HG03066 (cell line): ENCODE measurements around the gene ELOF1.
"Not testable (repeated sequence)": the region's sequence is repeated elsewhere in the genome, so short reads cannot be mapped to it uniquely, and the experiment has no call there.

Source experiments
- ATAC-seq: cut with Tn5 transposase; IDR thresholded peaks from one replicate; pipeline ENCODE4 v1.9.1; 2021; ENCODE audit warnings: low read depth; ENCODE audit not compliant: unreplicated experiment

Gene ELOF1

DNA sequence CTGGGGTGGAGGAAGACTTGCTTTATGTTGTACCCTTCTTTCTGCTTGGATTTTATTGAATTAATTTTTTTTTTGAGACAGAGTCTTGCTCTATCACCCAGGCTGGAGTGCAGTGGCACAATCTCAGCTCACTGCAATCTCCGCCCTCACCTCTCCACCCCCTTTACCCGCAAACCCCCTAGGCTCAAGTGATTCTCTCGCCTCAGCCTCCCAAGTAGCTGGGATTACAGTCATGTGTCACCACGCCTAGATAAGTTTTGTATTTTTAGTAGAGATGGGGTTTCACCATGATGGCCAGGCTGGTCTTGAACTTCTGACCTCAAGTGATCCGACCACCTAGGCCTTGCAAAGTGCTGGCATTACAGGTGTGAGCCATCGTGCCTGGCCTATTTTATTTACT lies 14.3 kb upstream of the ELOF1 start:
- ATAC-seq, result not testable (repeated sequence)

DNA sequence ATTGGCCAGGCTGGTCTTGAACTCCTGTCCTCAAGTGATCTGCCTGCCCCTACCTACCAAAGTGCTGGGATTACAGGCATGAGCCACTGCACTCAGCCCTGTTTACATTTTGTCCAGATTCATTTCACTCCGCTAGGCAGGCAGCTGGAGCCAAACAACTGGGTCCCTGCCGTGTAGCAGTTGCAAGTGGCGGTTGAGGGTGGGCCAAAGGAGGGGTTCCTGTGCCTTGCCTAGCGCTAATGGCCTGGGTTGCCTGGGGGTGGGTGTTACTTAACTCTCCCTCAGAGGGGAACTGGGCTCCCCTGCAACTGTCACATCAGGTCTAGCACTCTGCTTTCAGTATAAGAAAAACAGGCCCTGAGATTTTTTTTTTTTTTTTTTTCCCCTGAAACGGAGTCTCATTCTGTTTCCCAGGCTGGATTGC lies 11.0 kb upstream of the ELOF1 start:
- no peak for ATAC-seq

DNA sequence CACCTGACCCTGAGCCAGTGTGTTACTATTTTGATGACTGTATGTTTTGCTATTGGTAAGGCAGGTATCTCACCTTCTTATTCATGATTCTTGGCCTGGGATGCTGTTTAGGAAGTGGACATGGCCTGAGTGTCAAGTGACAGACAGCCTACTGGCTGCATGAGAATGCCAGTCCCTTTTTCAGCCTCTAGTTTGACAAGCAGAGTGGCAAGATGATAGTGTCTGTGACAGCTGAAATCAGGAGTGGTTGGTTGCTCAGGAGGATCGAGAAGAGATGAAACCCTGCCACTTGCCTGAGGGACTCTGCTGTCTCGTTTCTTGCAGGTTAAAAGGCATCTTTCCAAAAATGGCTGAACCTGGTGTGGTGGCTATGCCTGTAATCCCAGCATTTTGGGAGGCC lies 7.1 kb upstream of the ELOF1 start:
- ATAC-seq, result no peak

DNA sequence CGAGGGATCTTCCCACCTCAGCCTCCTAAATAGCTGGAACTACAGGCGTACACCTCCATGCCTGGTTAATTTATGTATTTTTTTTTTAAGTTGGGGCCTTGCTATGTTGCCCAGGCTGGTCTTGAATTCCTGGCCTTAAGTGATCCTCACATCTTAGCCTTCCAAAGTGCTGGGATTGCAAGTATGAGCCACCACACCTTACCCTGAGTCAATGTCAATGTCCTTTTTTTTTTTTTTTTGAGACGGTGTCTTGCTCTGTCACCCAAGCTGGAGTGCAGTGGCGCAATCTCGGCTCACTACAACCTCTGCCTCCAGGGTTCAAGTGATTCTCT lies 6.6 kb upstream of the ELOF1 start:
- not testable (repeated sequence) for ATAC-seq

DNA sequence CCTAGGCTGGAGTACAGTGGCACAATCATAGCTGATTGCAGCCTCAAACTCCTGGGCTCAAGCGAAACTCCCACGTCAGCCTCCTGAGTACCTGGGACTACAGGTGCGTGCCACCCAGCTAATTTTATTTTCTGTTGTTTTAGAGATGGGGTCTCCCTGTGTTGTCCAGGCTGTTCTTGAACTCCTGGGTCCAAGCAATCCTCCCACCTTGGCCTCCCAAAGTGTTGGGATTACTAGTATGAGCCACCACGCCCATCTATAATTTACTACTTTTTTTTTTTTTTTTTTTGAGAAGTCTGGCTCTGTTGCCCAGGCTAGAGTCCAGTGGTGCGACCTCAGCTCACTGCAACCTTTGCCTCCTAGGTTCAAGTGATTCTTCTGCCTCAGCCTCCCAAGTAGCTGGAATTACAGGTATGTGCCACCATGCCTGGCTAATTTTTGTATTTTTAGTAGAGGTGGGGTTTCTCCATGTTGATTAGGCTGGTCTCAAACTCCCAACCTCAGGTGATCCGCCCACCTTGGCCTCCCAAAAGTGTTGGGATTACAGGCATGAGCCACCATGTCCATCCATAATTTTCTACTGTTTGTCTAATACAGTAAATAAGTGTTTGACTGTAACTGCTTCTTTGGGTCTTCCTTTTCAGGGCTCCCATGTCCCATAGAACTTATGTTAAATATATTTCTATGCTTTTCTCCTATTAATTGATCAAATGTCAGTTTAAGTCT lies 5.2 kb upstream of the ELOF1 start:
- not testable (repeated sequence) for ATAC-seq

DNA sequence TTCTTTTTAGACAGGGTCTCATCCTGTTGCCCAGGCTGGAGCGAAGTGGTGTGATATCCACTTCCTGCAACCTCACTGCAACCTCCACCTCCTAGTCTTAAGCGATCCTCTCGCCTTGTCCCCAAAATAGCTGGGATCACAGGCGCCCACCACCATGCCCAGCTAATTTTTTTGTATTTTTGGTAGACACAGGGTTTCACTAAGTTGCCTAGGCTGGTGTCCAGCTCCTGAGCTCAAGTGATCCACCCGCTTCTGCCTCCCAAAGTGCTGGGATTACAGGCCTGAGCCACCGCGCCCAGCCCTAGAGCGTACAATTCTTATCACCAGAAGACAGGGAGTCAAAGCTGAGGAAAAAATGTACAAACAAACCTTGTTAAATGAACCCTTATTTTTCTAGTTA lies 4.5 kb upstream of the ELOF1 start:
- ATAC-seq, result no peak

DNA sequence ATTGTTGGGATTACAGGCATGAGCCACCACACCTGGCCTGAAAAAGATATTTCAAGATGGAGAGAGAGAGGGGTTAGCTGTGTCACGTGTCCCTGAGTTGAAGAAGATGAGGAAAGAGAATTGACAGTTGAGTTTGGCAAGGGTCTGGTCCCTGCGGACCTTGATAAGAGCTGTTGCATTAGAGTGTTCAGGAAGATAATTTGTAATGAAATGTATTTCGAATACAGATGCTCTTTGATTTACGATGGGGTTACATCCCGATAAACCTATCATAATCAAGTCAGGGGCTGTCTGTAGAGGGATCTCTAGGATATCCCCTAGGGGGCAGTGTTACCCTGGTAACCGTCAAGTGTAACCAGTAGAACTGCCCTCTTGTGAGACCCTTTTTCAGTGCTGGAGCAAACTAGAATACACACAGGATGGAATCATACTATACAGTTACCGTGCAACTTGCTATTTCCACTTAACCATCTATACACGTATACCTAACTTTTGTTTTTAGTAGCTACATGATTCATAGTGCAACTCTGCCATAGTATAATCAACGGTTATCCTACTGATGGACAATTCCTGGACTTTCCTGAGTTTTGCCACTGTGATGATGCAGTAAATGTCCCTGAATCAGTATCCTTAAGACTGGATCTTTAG lies 1.5 kb upstream of the ELOF1 start:
- ATAC-seq, result no peak

DNA sequence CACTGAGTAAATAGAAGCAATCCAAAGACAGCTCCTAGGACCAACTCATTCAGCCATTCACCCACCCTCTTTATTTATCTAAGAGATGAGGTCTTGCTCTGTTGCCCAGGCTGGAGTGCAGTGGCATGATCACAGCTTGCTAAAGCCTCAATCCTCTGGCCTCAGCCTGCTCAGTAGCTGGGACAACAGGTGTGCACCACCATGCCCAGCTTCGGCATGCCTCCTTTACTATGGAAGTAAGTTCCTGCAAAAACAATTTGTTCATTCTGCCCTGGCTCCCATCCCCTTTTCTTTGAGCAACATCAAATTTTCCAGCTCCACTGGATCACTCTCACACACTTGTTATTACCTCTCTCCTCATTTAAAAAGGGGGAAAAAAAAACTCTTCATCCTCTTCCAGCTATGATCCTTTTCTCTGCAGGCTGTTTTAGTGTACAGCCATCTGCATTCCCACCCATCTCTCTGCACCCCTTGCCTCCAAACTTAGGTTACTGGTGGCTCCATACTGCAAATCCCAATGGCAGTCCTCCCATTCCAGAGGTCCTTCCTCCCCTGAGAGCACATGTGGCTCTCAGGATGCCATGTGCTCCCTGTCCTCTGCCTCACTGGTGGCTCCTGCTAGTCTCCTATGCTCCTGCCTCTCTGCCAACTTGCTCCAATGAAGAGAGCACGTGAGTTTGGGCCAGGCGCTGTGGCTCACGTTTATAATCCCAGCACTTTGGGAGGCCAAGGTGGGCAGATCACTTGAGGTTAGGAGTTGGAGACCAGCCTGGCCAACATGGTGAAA lies 2.2 kb downstream of the ELOF1 start:
- ATAC-seq, result no peak

DNA sequence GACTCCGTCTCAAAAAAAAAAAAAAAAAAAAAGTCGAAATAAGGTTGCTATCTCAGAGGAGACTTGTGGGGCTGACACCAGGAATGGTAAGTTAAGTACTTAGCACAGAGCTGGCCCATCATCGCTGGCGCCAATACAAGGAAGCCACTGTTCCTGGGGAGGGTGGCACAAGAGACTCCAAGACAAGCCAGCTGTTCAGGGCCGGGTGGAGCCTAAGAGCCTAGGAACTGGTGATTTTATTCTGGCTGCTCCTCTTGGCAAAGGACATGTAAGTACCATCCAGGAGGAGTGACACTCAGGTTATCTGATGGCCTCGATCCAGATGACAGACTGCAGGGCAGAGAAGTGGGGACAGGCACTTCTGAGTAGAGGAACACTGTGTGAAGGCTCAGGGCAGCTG lies 3.8 kb downstream of the ELOF1 start:
- ATAC-seq, result no peak

DNA sequence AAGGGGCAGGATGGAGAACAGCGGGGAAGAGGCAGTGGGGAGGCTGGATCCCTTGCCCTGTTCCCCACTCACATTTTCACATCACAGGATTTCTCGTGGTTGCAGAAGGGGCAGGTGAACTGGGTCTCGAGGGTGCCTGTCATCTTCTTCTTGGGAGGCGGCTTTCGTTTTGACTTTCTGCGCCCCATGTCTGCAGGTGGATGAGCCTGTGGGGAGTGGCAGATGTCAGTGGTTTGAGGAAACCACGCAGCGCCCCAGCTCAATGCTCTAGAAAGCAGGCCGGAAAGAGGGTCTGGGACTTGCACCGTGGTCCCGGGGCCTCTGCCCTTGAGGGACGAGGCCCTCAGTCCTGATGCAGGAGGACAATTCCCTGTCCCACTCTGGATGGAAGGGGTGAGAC lies 4.9 kb downstream of the ELOF1 start:
- no peak for ATAC-seq

DNA sequence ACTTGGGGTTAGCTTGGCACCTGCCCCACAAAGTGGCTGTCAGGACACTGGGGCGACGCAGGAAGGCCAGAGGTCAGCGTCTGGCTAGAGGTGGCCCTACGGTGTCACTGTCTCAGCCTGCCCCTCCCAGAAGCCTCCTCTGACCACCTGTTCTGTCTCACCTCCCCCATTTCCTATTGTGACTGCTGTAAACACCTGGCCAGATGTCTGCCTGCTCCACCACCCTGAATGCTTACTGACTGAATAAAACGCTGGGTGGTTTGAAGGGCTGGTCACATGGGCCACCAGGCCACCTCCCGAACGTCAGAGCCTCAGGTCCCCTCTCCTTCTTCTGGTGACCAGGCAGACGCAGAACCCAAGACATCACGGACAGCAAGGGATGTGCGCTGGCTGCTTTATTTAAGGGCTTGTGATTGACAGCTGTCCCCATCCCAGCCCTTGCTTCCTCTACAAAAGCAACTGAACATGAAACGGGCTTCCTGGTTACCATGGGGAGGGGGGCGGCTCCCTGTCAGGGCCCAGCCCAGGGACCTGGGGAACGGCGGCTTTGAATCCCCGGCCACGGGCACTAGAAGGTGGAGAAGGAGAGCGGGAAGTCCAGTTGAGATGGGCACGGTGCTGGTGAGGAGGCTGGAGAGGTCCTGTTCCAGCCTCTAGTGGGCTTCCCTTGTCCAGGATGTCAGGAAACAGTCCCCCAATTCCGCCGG lies 6.2 kb downstream of the ELOF1 start:
- no peak for ATAC-seq

DNA sequence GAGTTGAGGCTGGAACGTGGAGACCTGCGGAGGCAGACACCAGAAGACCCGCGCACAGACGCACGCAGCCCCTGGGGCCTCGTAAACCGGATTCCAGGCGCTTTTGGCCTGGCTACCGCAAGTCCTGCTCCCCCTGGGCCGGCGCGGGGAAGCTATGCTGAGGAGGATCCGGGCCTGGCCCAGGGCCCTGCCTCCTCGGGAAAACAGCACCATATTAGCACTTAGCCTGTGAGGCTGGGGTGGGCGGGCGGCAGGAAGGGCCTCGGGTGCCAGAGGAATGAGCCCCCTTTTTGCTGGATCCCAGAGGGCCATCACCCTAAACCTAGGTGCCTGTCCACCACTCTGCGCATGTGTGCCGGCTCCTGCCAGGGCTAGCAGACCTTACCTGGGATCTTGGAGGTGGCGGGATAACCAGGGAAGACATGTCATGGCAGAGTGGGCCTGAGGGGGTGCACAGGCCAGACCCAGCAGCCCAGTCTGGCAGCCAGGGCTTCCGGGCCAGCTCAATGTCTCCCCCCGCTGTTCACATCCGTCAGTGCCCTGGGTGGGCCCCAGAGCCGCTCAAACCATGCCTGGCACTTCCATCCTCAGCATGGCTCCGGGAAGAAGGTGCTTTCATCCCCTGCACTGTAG lies 7.3 kb downstream of the ELOF1 start:
- no peak for ATAC-seq

DNA sequence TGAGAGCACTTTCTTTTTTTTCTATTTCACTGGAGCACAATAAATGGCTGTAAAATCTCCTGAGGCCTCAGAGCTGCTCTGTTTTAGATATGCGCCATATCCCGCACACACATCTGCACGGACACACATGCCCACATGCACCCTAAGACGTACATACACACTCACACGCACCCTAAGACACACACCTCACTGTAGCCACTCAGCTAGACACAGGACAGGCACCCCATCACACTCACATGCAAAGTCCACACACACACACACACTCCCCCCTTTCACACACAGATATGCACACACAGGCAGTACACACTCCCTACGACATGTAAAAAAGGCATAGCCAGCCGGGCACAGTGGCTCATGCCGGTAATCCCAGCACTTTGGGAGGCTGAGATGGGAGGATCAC lies 8.8 kb downstream of the ELOF1 start:
- ATAC-seq, result no peak

DNA sequence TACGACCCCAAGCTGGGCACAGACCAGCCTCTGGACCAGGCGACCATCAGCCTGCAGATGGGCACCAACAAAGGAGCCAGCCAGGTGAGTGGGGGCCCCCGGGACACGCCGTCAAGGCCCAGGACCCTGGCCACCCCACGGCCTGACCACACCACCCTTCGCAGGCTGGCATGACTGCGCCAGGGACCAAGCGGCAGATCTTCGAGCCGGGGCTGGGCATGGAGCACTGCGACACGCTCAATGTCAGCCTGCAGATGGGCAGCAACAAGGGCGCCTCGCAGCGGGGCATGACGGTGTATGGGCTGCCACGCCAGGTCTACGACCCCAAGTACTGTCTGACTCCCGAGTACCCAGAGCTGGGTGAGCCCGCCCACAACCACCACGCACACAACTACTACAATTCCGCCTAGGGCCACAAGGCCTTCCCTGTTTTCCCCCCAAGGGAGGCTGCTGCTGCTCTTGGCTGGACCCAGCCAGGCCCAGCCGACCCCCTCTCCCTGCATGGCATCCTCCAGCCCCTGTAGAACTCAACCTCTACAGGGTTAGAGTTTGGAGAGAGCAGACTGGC lies 9.6 kb downstream of the ELOF1 start:
- no peak for ATAC-seq

DNA sequence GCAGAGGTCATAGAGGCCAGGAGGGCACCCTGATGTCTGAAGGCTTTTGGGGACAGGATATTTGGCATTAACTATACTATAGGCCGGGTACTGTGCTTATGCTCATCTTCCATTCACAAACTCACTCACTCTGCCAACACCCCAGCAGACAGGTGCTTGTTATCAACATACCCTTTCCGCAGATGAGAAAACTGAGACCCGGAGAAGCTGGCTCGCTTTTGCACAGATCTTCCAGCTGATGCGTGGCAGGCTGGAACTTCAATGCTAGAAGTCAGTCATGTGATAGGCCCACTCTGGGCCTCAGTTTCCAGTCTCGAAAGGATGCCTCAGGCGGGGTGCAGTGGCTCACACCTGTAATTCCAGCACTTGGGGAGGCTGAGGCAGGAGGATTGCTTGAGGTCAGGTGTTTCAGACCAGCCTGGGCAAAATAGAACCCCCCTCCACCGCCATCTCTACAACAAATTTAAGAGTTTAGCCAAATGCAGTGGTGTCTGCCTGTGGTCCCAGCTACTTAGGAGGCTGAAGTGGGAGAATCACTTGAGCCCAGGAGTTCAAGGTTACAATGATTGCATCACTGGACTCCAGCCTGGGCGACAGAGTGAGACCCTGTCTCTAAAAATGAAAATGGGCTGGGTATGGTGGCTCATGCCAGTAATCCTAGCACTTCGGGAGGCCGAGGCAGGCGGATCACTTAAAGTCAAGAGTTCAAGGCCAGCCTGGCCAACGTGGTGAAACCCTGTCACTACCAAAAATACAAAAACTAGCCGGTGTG lies 10.9 kb downstream of the ELOF1 start:
- no peak for ATAC-seq

DNA sequence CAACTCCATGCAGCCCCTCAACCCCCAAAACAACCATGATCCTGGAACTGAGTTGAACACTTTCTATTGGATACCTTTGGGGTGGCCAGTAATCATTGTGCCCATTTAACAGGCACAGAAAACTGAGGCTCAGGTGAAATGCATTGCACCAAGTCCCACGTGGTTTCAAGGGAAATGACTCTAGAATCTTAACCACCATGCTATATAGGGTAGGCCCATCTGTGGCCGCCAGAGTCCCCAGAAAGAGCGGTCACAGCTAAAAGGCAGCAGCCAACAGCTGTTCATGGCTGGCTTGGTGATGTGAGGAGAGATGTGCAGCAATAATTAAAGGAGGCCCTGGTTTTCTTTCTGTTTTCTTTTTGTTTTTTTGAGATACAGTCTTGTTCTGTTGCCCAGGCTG lies 17.8 kb downstream of the ELOF1 start:
- no peak for ATAC-seq

DNA sequence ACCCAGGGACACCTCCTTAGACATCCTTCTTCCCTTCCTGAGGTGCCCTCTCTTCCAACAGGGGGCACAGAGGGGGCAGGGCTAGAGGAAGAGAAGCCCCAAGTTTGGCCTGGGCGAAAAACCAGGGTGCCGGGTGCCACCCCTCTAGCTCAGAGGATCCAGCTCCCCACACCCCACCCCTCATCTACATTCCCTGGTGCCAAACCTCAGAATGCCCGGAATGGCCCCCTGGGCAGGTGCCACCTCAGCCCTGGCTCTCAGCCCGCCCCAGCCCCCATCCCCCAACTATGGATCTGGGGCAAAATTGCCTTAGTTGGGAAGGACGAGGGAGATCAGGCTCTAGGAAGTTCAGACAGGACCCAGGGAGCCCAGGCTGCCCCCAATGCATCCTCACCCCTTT lies 18.4 kb downstream of the ELOF1 start:
- ATAC-seq, result no peak

DNA sequence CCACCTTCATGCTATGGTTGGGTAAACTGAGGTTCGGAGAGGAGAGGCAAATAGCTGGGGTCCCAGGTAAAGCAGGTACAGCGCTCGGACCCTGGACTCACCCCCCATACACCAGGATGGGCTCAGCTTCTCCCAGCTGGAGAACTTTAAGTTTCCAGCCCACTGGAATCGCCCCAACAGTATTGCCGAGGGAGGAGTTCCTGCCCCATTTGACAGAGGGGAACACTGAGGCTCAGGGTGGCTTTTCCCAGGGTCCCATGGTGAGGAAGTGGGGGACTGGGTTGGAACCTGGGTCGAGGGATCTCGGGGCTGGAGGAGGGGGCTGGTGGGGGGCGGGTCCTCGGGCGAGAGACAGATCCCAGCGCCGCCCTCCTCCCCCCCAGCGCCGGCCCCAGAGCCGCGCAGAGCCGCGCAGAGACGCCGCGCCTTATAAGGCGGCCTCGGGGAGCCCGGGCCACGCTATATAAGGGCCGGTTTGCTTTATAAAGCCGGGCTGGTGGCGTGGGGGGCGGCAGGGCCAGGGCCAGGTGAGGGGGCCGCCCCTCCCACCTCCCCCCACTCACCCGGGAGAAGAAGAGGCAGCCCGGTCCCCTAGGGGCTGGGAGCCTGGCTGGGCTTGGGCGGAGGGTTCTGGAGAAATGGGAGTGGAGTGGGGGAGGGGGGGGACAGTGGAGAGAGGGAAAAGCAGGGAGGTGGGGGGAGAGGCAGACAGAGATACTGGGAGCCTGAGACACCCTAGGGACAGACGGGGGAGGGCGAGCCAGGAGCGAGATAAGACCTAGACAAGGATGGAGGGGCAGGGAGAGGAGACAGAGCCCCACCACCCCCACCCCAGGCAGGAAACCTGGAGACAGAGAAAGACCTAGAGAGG lies 19.3 kb downstream of the ELOF1 start:
- no peak for ATAC-seq
